Progenitor cell of endocrine pancreas (in vitro differentiated cells): ENCODE measurements around the gene LDHAL6B. TPM values are rescaled to one million over a fixed set of nuclear protein-coding genes. Genes with fewer than 3 reads are reported as not detected.
"Not testable (repeated sequence)": the region's sequence is repeated elsewhere in the genome, so short reads cannot be mapped to it uniquely, and the experiment has no call there.

Source experiments
- DNase-seq: peaks from one replicate; pipeline ENCODE4 v3.0.0; 2021; ENCODE audit warnings: low spot score; ENCODE audit not compliant: unreplicated experiment
- H3K27ac Mint-ChIP-seq: 2 replicates; pipeline ENCODE4 v1.8.0; 2021; ENCODE audit warnings: mild to moderate bottlenecking, moderate library complexity, mixed read lengths
- H3K27me3 Mint-ChIP-seq: 2 replicates; pipeline ENCODE4 v1.8.0; 2021; ENCODE audit warnings: mixed read lengths
- H3K36me3 Mint-ChIP-seq: 2 replicates; pipeline ENCODE4 v1.8.0; 2022; ENCODE audit warnings: mixed read lengths; ENCODE audit not compliant: insufficient read depth
- H3K4me1 Mint-ChIP-seq: 2 replicates; pipeline ENCODE4 v1.8.0; 2021; ENCODE audit warnings: low read depth, mixed read lengths
- H3K4me3 Mint-ChIP-seq: 2 replicates; pipeline ENCODE4 v1.8.0; 2021; ENCODE audit warnings: low read depth, mild to moderate bottlenecking, moderate library complexity, mixed read lengths
- H3K9me3 Mint-ChIP-seq: 2 replicates; pipeline ENCODE4 v1.8.0; 2021; ENCODE audit warnings: low read depth, mixed read lengths
- total RNA-seq: library from RNA; stranded (reverse); gene quantifications from 2 replicates; pipeline ENCODE4 v1.2.1, GENCODE V29; 2021
- TF ChIP-seq, protein P1 (sequence below): fragments of 200-600 bp; sonication (generic); IDR thresholded peaks from one replicate; pipeline ENCODE4 v1.5.0; 2021; ENCODE audit warnings: antibody characterized with exemption, mild to moderate bottlenecking; ENCODE audit not compliant: unreplicated experiment

Gene LDHAL6B
- total RNA-seq, 1 donor from 2014 or later, result not detected

DNA sequence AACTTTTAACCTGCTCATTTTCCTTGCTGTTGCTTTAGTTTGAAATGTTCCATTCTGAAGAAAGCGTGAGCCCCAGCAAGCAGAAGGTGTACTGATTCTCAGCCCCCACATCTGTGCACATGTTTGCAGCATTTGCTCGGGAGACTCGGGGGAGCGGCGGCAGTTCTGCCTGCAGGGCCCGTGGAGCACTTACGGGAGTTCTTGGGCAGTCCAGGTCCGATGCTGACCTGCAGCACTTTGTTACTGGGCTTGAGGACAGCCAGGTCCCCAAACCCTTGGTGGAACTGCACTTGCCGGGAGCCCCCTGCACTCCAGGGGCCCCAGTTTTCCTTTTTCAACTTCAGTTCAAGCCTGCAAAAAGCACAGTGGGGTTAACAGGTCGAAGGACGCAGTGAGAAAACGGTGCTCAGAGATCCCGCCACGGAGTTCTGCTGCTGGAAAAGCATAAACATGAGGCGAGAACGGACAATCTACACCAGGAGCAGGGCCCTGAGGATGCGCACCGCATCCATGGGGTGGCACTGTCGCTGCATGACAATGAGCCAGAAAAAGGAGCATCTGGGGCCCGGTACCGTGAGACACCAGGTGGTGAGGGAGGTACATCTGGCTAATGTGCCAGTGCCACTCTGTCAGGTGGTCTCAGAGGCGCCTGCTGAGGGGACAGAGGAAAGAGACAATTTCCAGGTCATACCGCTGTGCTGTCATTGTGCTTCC lies 45.6 kb upstream of the LDHAL6B start:
- H3K36me3 Mint-ChIP-seq, result peaks cover 10% of the 10 kb centered on the region
- H3K27ac Mint-ChIP-seq, result no peak overlapping the region
- no peaks in the 10 kb centered on the region for H3K27me3 Mint-ChIP-seq
- no peak for DNase-seq
- TF ChIP-seq, protein P1, sequence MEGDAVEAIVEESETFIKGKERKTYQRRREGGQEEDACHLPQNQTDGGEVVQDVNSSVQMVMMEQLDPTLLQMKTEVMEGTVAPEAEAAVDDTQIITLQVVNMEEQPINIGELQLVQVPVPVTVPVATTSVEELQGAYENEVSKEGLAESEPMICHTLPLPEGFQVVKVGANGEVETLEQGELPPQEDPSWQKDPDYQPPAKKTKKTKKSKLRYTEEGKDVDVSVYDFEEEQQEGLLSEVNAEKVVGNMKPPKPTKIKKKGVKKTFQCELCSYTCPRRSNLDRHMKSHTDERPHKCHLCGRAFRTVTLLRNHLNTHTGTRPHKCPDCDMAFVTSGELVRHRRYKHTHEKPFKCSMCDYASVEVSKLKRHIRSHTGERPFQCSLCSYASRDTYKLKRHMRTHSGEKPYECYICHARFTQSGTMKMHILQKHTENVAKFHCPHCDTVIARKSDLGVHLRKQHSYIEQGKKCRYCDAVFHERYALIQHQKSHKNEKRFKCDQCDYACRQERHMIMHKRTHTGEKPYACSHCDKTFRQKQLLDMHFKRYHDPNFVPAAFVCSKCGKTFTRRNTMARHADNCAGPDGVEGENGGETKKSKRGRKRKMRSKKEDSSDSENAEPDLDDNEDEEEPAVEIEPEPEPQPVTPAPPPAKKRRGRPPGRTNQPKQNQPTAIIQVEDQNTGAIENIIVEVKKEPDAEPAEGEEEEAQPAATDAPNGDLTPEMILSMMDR, result peak; percentile 55
- H3K4me3 Mint-ChIP-seq, result no peak overlapping the region
- no peaks in the 10 kb centered on the region for H3K9me3 Mint-ChIP-seq
- peaks cover 1% of the 10 kb centered on the region for H3K4me1 Mint-ChIP-seq

DNA sequence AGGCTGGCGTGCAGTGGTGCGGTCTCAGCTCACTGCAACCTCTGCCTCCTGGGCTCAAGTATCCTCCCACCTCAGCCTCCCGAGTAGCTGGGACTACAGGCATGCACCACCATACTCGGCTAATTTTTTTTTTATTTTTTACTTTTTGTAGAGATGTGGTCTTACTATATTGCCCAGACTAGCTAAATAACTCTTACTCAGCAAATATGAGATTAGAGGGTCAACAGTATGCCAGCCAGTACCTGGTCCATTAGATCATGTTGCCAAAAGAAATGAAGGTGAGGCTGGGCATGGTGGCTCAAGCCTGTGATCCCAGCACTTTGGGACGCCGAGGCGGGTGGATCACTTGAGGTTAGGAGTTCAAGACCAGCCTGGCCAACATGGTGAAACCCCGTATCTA lies 44.6 kb upstream of the LDHAL6B start:
- H3K4me3 Mint-ChIP-seq, H3K9me3 Mint-ChIP-seq, H3K27me3 Mint-ChIP-seq: not testable (repeated sequence)

DNA sequence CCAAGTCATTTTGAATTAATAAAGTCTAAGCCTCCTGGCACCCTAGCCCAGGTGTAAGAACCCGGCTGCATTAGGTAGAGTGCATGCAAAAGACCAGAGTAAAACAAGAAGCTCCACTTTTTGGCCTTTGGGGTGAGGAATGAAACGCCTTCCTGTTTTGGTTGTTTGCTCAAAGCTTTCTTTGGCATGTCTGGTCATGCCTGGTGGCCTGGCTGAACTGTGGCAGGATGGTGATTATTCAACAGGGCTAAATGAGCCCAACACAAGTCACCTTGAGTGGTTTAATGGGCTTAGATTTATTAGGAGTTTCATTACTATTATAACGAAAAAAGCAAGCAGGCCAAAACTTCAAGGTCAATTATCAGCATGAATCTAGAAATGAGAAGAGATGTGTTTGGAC lies 40.9 kb upstream of the LDHAL6B start:
- no peaks in the 10 kb centered on the region for H3K9me3 Mint-ChIP-seq
- DNase-seq, result no peak
- H3K4me1 Mint-ChIP-seq, result peaks cover 4% of the 10 kb centered on the region
- TF ChIP-seq, protein P1, result no peak
- peaks cover 10% of the 10 kb centered on the region for H3K36me3 Mint-ChIP-seq
- H3K27ac Mint-ChIP-seq, result no peak overlapping the region
- H3K4me3 Mint-ChIP-seq, result no peak overlapping the region
- no peaks in the 10 kb centered on the region for H3K27me3 Mint-ChIP-seq

More for the DNA sequence above, 44.6 kb upstream of the LDHAL6B start:
- not testable (repeated sequence) for H3K27ac Mint-ChIP-seq, H3K36me3 Mint-ChIP-seq, H3K4me1 Mint-ChIP-seq, DNase-seq

DNA sequence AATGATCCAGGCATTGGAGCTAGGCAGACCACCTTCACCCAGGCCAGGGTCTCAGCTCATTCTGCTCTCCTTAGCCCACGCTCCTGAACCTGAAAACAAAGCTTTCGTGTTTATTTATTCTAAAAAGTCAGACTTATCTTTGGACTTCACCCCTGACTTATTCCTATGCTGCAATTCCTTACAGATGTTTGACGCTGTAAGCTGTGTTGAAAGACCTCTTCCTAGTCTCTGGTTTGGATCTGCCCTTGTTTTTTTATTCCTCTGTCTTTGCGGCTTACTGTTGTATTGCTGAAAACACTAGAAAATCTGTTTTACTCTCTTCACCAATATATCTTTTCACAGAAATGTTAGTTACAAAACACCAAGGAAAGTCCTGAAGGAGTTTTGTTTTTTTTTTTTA lies 40.5 kb upstream of the LDHAL6B start:
- H3K4me1 Mint-ChIP-seq, result peaks cover 4% of the 10 kb centered on the region
- no peaks in the 10 kb centered on the region for H3K9me3 Mint-ChIP-seq
- H3K4me3 Mint-ChIP-seq, result no peak overlapping the region
- TF ChIP-seq, protein P1, result no peak
- no peaks in the 10 kb centered on the region for H3K27me3 Mint-ChIP-seq
- H3K27ac Mint-ChIP-seq, result no peak overlapping the region
- peaks cover 10% of the 10 kb centered on the region for H3K36me3 Mint-ChIP-seq
- no peak for DNase-seq

DNA sequence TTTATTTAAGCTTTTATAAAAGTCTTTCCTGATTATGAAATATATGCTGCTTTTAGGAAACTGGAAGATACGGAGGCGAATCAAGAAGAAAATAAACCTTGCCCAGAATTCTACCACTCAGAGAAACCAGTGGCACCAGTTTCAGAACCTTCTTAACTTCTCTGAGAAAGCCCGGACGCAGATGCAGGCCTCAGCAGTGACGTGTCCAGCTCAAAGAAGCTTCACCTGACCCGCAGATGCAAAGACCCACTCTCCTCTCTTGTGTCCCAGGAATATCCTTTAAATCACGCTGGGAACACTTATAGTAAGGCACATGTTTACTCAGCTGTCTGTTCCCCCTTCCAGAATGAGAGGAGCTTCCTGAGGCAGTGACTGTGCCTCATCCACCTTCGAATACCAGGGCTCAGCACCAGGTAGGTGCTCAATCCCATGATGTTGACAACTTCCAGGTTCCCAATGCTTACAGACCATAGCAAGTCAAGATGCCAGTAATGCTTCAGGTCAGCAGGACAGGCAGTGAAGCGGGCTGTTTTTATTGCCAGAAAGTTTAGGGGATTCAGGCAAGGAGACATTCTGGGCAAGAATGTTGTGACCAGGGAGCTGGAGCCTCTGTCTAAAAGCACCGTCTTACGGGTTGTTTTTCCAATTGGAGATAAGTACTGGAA lies 39.9 kb upstream of the LDHAL6B start:
- TF ChIP-seq, protein P1, result no peak
- Mint-ChIP-seq H3K4me3 (no peak overlapping the region), H3K4me1 (peaks cover 4% of the 10 kb centered on the region), H3K27me3 (no peaks in the 10 kb centered on the region), H3K27ac (no peak overlapping the region), H3K36me3 (peaks cover 10% of the 10 kb centered on the region), H3K9me3 (no peaks in the 10 kb centered on the region)
- no peak for DNase-seq

DNA sequence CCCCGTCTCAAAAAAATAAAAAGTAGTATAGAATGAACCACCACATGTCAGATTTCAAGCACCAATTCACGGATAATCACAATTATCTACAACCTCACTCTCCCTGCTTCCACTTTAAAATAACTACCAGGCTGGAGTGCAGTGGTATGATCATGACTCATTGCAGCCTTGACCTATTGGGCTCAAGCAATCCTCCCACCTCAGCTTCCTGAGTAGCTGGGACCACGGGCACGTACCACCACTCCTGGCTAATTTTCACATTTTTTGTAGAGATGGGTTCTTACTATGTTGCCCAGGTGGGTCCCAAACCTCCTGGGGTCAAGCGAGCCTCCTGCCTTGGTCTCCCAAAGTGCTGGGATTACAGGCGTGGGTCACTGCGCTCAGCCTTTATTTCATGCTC lies 38.1 kb upstream of the LDHAL6B start:
- Mint-ChIP-seq H3K4me1 (peaks cover 4% of the 10 kb centered on the region), H3K27ac (no peak overlapping the region), H3K9me3 (peaks cover under 1% of the 10 kb centered on the region), H3K4me3 (no peak overlapping the region), H3K36me3 (peaks cover 12% of the 10 kb centered on the region), H3K27me3 (no peaks in the 10 kb centered on the region)
- TF ChIP-seq, protein P1, result no peak
- DNase-seq, result no peak
